Sigmoid colon (tissue), 4 donors: Measurements from ENCODE around the gene NR2F1-AS1.

ENCODE experiments used
- CTCF ChIP-seq, 4 experiments: fragments of 450-650 bp in 3 of 4; fragments of 200-600 bp in 1 of 4; IDR thresholded peaks; one replicate each; pipeline ENCODE4 v1.5.1; 2016 to 2019; ENCODE audit warnings: antibody characterized with exemption in 4 of 4, mild to moderate bottlenecking in 3 of 4, moderate library complexity in 2 of 4
- POLR2AphosphoS5 ChIP-seq, 4 donors: sonication (generic); formaldehyde crosslinking; IDR thresholded peaks; one replicate each; pipeline ENCODE4 v1.6.1; 2017; ENCODE audit warnings: antibody characterized with exemption in 4 of 4

GRCh38 chr5:93599001-93599379, 18.0 kb upstream of the NR2F1-AS1 start:
- TF ChIP-seq POLR2AphosphoS5 (IDR thresholded peaks at IDR 0.05): no peak
- TF ChIP-seq CTCF (IDR thresholded peaks at IDR 0.05): no peak
